ENCODE measurements around the gene TSFM. TPM values are rescaled to one million over a fixed set of nuclear protein-coding genes. Genes with fewer than 3 reads are reported as not detected.

The TSFM gene
- total and polyA plus RNA-seq, 4 donors: 14.6 to 60.5 (median 38.2) TPM

GRCh38 chr12:57746025-57746424 is 36.6 kb upstream of the TSFM start:
- Histone ChIP-seq H3K4me3 (ENCODE audit: low read depth in 1 of 3, low read length in 3 of 3) (no peak overlapping the region), H3K4me1 (ENCODE audit: control insufficient read depth in 4 of 4, insufficient read depth in 4 of 4, low read length in 3 of 4) (peaks cover 6 to 17% (median 8%) of the 10 kb centered on the region in 4 donors), H3K9ac (ENCODE audit: low read depth in 1 of 2, low read length in 2 of 2) (no peak overlapping the region), H3K27me3 (ENCODE audit: control insufficient read depth in 4 of 4, insufficient read depth in 4 of 4, low read length in 3 of 4) (no peaks in the 10 kb centered on the region), H3K27ac (ENCODE audit: low read depth in 1 of 2, low read length in 2 of 2) (no peak overlapping the region), H3K36me3 (ENCODE audit: control insufficient read depth in 4 of 4, insufficient read depth in 3 of 4, low read depth in 1 of 4, low read length in 3 of 4) (peaks cover 4 to 22% (median 15%) of the 10 kb centered on the region in 4 donors), H3K9me3 (ENCODE audit: control insufficient read depth in 4 of 4, low read length in 3 of 4) (no peaks in the 10 kb centered on the region)
- no peak for DNase-seq (ENCODE audit: low spot score)
- WGBS: 92% methylated on average over 3 of the region's 3 CpGs
- TF ChIP-seq RAD21 (IDR thresholded peaks at IDR 0.05) (no peak), NR2F2 (IDR thresholded peaks at IDR 0.05) (no peak), TAF1 (conservative IDR thresholded peaks at IDR 0.05) (no peak), YY1 (IDR thresholded peaks at IDR 0.05) (no peak), RXRA (IDR thresholded peaks at IDR 0.05) (no peak), GABPA (IDR thresholded peaks at IDR 0.05 in 1 of 2, conservative IDR thresholded peaks at IDR 0.05 in 1 of 2) (no peak), SP1 (IDR thresholded peaks at IDR 0.05) (no peak)
- TF ChIP-seq, protein P1, sequence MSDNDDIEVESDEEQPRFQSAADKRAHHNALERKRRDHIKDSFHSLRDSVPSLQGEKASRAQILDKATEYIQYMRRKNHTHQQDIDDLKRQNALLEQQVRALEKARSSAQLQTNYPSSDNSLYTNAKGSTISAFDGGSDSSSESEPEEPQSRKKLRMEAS (IDR thresholded peaks at IDR 0.05): no peak
- TF ChIP-seq, protein P2, sequence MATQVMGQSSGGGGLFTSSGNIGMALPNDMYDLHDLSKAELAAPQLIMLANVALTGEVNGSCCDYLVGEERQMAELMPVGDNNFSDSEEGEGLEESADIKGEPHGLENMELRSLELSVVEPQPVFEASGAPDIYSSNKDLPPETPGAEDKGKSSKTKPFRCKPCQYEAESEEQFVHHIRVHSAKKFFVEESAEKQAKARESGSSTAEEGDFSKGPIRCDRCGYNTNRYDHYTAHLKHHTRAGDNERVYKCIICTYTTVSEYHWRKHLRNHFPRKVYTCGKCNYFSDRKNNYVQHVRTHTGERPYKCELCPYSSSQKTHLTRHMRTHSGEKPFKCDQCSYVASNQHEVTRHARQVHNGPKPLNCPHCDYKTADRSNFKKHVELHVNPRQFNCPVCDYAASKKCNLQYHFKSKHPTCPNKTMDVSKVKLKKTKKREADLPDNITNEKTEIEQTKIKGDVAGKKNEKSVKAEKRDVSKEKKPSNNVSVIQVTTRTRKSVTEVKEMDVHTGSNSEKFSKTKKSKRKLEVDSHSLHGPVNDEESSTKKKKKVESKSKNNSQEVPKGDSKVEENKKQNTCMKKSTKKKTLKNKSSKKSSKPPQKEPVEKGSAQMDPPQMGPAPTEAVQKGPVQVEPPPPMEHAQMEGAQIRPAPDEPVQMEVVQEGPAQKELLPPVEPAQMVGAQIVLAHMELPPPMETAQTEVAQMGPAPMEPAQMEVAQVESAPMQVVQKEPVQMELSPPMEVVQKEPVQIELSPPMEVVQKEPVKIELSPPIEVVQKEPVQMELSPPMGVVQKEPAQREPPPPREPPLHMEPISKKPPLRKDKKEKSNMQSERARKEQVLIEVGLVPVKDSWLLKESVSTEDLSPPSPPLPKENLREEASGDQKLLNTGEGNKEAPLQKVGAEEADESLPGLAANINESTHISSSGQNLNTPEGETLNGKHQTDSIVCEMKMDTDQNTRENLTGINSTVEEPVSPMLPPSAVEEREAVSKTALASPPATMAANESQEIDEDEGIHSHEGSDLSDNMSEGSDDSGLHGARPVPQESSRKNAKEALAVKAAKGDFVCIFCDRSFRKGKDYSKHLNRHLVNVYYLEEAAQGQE (IDR thresholded peaks at IDR 0.05): no peak

- Histone ChIP-seq H3K9me3 (ENCODE audit: control insufficient read depth in 4 of 4, low read length in 3 of 4) (no peaks in the 10 kb centered on the region), H3K27me3 (ENCODE audit: control insufficient read depth in 4 of 4, insufficient read depth in 4 of 4, low read length in 3 of 4) (no peaks in the 10 kb centered on the region), H3K4me1 (ENCODE audit: control insufficient read depth in 4 of 4, insufficient read depth in 4 of 4, low read length in 3 of 4) (peaks cover 11 to 30% (median 20%) of the 10 kb centered on the region in 4 donors), H3K9ac (ENCODE audit: low read depth in 1 of 2, low read length in 2 of 2) (no peak overlapping the region), H3K27ac (ENCODE audit: low read depth in 1 of 2, low read length in 2 of 2) (no peak overlapping the region), H3K36me3 (ENCODE audit: control insufficient read depth in 4 of 4, insufficient read depth in 3 of 4, low read depth in 1 of 4, low read length in 3 of 4) (peaks cover 4 to 22% (median 15%) of the 10 kb centered on the region in 4 donors), H3K4me3 (ENCODE audit: low read depth in 1 of 3, low read length in 3 of 3) (no peak overlapping the region)
- WGBS: 94% methylated on average over 5 of the region's 5 CpGs
- TF ChIP-seq JUND (IDR thresholded peaks at IDR 0.05) (no peak), FOXA2 (IDR thresholded peaks at IDR 0.05) (no peak), HNF4A (conservative IDR thresholded peaks at IDR 0.05) (no peak), NR2F2 (IDR thresholded peaks at IDR 0.05) (no peak), EGR1 (IDR thresholded peaks at IDR 0.05; ENCODE audit: low read depth in 2 of 2) (no peak), FOXA1 (IDR thresholded peaks at IDR 0.05) (no peak), GABPA (IDR thresholded peaks at IDR 0.05 in 1 of 2, conservative IDR thresholded peaks at IDR 0.05 in 1 of 2) (no peak), YY1 (IDR thresholded peaks at IDR 0.05) (no peak), CTCF (IDR thresholded peaks at IDR 0.05; ENCODE audit: low read depth, low read length, missing input control) (no peak), RAD21 (IDR thresholded peaks at IDR 0.05) (no peak), SP1 (IDR thresholded peaks at IDR 0.05) (no peak), RXRA (IDR thresholded peaks at IDR 0.05) (no peak), TAF1 (conservative IDR thresholded peaks at IDR 0.05) (no peak), ATF3 (IDR thresholded peaks at IDR 0.05) (no peak)
- TF ChIP-seq, protein P2 (IDR thresholded peaks at IDR 0.05): no peak
- TF ChIP-seq, protein P3, sequence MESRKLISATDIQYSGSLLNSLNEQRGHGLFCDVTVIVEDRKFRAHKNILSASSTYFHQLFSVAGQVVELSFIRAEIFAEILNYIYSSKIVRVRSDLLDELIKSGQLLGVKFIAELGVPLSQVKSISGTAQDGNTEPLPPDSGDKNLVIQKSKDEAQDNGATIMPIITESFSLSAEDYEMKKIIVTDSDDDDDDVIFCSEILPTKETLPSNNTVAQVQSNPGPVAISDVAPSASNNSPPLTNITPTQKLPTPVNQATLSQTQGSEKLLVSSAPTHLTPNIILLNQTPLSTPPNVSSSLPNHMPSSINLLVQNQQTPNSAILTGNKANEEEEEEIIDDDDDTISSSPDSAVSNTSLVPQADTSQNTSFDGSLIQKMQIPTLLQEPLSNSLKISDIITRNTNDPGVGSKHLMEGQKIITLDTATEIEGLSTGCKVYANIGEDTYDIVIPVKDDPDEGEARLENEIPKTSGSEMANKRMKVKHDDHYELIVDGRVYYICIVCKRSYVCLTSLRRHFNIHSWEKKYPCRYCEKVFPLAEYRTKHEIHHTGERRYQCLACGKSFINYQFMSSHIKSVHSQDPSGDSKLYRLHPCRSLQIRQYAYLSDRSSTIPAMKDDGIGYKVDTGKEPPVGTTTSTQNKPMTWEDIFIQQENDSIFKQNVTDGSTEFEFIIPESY (IDR thresholded peaks at IDR 0.05): no peak
- no peak for DNase-seq (ENCODE audit: low spot score)
These were observed 33.5 kb upstream of the TSFM start for GRCh38 chr12:57749061-57749460.

Measured in liver (tissue), 9 donors.